NCI-H2227 (cell line): ENCODE data around the gene ZNF516.
A peak's percentile ranks its signal among the peaks of the same experiment; 100 is the strongest.

Source experiments
- DNase-seq: peaks from one replicate; lab custom pipeline; 2025; ENCODE audit not compliant: unreplicated experiment; lab: John Stamatoyannopoulos, UW

The ZNF516 gene

DNA sequence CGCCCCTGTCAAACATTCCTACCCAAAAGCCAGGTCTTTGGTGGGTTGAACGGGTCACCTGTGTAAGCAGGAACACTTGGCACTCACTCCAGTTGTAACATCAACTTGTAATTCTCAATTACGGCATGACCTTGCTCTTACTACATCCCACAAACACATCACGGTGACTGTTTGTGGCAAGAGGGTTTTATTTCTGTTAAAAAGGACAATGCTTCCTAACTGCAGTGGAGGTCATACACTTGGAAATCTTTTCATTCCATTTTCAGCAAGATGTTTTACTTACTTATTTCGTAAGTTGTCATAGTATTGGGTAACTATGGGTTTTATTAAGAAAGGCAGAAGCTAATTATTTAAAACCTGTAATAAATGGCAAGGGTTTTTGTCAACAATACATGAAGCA, 126.1 kb downstream of the ZNF516 start:
- DNase-seq, result no peak

GRCh38 chr18:76368271-76368670, 126.8 kb downstream of the ZNF516 start:
- no peak for DNase-seq

- no peak for DNase-seq
Observed at GRCh38 chr18:76367168-76368125, 127.6 kb downstream of the ZNF516 start.

DNA sequence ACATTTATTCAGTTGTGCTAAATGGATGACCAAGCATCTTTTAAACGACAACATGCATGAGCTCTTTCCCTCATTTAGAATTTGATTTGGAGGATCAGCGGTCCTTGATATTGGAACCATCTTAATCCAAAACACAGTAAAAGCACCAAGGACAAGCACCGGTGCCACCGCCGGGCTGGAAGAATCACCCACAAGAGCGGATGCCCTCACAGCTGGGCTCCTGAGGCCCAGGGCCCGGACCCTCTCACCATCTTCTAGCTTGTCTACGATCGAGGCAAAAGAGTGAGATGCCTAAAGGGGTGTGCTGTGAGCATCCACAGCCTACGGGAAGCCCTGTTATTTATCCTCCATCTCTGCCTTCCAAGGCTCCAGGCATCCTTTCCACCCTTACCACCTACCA, 129.5 kb downstream of the ZNF516 start:
- no peak for DNase-seq

- DNase-seq, result no peak
Observed at GRCh38 chr18:76364282-76365259, 130.5 kb downstream of the ZNF516 start.

DNA sequence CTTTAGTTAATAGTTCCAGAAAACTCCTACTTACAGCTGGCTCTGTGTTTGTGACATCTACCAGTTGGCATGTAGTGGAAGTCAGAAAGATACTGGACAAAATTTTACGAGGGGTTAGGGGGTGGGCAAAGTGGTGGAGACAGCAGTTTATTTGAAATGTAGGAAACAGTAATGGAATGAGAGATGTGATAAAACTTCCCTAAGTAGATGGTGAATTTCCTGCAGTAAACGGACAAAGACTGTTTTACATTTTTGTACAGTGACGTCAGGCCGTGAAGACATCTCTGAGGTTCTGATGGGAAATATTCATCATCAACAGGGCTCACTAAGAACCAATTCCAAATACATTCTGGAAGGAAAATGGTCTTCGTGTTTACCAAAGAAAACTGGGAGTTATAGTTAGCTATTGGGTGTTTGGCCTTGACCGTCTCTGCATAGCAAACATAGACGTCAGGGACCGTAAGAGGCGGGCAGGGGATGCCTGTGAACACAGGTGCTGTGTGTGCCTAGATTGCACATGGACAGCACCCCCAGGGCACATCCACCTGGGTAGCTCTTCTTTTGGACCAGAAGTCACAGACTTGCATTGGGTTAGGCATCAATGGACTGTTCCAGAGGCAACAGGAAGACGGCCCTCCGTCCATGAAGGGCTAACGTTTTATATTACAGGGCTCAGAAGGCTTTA, 131.5 kb downstream of the ZNF516 start:
- DNase-seq, result no peak

DNA sequence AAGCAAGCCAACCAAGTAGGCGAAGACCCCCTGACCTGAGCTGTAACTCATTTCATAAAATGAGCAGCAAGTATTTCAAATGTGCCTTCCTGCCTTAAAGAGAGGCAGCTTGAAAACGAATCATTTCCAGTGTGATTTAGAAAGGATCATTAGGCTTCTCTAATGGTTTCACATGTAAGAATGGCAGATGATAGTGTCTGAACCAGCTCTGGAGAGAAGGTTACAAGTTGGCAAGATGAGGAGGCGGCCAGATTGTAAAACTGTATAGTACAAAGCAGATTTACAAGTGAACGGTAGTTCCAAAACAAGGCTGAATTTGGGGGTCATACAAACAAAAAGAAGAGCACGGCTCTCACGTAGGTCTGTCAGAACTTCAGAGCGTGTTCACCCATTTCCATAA, 132.4 kb downstream of the ZNF516 start:
- no peak for DNase-seq

DNA sequence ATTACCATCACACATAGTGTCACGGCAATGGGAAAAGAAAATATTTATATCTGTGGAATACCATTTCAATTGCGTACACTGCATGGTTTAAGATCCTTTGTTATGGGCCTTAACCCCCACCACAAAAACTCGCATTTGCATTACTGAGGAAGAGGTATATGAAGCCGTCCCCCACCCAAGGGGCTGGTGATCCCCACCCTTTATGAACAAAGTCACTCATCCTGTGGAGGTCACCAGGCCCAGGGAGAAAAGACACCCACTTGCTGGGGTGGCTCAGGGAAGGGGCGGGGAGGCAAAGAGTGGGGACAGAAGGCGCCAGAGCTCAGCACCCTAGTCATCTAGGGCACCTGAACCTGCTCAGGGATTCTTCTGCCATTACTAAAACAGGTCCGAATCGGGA, 133.8 kb downstream of the ZNF516 start:
- DNase-seq, result no peak

DNA sequence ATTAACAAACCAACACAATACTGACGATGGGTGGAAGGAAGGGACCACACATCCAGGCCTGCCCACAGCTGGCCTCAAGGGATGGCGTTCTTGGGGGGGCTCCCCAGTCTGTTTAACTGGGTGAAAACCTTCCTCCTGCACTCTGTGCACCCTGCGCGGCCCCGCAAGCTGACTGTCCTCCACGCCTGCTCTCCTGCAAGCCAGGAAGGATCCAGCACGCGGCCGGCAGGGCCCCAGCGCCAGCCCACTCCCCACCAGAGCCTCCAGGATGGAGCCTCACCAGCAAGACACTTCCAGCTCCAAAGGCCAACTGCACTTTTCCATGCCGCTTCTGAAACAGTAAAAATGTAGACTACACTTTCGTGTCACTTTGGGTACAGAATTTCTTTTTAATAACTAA, 135.1 kb downstream of the ZNF516 start:
- no peak for DNase-seq

DNA sequence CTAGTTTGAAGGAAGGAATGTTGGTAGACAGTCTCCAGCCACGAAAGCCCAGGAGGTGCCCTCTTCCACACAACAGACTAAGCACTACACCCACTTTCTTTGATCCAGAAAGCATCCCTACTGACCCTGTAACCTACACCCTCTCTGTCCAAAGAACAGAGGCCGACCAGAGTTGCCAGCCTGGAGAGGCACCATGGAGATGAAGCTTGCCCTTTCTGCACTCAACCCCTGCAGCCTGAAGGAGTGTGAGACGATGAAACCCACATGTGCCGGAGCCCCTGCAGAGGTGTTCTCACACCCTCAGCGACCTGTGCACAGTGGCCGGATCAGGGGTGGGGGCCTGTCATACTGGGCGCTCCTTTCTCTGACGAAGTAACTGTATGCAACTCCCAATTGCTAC, 136.3 kb downstream of the ZNF516 start:
- DNase-seq, result no peak

DNA sequence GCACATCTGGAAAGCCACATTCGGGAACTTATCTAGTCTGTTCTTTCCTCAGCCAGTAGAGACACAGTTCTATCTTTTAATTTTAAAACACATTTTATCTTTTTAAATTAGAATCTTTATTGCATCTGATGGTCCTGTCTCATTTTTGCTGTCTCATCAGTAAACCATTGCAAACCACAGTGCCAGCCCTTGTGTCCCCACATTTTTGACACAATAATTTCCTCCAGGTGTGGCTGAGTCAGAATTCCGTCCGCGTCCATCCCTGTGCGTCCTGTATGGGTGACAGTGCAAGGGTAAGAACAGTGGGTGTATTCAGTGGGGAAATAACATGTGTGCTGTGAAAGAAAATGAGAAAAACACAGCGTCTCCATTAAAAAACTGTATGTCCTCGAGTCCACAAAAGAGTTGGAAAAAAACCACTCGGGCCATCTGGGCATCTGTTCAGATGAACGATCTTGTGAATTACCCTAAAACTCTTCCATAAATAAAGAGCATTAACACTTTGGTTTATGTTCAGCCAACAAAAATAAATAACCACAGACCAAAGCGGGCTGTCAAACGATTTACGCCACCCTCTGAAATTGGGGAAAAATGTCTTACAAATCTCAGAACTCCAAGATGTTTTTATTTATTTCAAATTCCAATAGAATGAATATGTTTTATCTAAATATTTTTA, 137.3 kb downstream of the ZNF516 start:
- DNase-seq, result no peak

DNA sequence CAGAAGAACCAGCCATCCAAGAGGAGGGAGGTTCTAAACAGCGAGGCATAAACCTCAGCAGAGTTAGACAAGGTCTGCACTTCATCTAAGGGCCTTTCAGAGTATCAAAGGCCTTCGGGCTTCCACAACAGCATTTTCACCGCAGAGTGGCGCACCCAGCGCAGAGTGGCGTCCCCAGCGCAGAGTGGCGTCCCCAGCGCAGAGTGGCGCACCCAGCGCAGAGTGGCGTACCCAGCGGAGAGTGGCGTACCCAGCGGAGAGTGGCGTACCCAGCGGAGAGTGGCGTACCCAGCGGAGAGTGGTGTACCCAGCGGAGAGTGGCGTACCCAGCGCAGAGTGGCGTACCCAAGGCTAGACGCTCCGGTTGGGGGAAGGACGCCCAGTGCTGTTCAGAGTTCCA, 137.9 kb downstream of the ZNF516 start:
- no peak for DNase-seq

DNA sequence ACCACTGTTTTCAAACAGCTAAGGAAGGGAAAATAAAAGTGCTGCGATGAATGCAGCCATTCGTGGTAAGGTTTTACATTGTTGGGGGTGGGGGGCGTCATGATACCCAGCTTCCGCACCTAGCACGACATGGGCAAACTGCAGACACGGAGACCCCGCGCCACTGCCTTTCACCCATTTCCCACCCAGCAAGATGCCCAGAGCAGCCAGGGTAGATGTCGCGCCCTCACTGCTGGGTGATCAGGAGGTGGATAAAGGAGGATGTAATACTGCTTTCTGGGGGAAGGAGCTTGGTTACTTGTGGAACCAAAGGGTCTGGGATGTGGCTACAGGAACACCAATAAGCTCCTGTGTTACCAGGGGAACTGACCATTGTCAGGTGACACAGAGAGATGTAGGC, 138.4 kb downstream of the ZNF516 start:
- DNase-seq, result no peak

GRCh38 chr18:76354348-76354747, 140.7 kb downstream of the ZNF516 start:
- DNase-seq, result no peak

DNA sequence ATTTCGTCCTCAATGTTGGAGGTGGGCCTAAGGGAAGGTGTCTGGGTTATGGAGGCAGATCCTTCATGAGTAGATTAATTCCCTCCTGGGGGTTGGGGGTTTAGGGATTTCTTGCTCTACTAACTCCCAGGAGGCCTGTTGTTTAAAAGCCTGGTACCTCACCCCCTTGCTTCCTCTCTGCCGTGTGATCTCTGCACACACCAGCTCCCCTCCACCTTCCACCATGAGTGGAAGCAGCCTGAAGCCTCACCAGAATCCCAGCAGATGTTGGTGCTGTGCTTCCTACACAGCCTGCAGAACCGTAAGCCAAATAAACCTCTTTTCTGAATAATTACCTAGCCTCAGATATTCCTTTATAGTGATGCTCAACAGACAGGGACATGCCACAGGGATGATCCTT, 141.5 kb downstream of the ZNF516 start:
- no peak for DNase-seq

GRCh38 chr18:76353046-76353445, 142.0 kb downstream of the ZNF516 start:
- DNase-seq, result no peak

DNA sequence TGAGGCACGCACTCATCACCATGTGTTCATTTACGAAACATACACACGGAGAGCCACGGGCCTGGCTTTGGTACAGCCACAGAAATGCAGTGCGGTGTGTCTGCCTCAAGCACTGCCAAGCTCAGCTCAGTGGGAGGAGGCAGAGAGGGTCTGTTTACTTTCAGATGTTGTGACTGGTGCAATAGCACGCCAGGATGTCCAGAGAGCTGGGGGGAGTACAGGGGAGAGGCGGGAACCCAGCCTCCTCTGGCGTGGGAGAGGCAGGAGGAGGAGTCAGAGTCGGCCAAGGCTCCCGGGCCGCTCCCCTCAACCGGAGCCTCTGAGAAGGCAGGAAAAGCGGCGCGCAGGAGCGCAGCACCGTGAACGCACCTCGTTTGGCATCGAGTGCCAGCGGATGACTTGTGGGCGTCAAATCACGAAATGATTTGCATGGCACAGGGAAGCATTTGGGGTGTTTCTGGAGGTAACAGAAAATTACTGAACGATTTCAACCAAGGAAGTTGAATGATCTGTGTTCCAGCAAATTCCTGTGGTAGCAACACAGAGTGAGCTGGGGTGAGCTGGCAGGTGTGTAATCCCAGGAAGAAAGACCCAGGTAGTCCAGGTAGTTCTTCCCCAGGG, 143.0 kb downstream of the ZNF516 start:
- DNase-seq, result peak; percentile 87

GRCh38 chr18:76350134-76351025, 144.7 kb downstream of the ZNF516 start:
- DNase-seq, result no peak

GRCh38 chr18:76349067-76349715, 145.9 kb downstream of the ZNF516 start:
- peak; percentile 90 for DNase-seq
